GM11168 (cell line): ENCODE data around the gene ZNF672.

Source experiments
- in situ Hi-C: fragments of 300-500 bp; cut with MboI; formaldehyde crosslinking; loops from one replicate; pipeline ENCODE4 v1.12.0; 2022; ENCODE audit warnings: low sequenced_read_pairs; ENCODE audit not compliant: unreplicated experiment

Gene ZNF672

DNA sequence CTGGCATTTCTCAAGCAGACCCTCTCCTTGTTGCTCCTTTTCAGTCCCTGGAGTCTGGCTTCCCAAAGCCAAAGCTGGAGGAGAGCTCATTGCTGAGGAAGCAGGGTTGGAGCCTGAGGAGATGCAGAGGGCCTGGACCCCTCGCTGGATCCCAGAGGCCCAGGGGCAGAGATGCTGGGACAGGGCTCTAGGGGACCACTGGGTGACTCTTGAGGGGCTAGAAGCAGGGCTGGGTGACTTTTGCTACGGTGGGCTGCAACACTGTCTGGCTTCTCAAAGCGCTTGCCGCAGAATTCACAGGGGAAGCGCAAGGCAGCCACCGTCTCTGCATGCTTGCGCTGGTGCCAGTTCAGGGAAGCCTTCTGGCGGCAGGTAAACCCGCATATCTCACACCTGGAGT lies 12.1 kb downstream of the ZNF672 start:
- in situ Hi-C loops = no loop called here

GRCh38 chr1:248850536-248851251 lies 12.7 kb downstream of the ZNF672 start:
- in situ Hi-C loops = no loop called here

DNA sequence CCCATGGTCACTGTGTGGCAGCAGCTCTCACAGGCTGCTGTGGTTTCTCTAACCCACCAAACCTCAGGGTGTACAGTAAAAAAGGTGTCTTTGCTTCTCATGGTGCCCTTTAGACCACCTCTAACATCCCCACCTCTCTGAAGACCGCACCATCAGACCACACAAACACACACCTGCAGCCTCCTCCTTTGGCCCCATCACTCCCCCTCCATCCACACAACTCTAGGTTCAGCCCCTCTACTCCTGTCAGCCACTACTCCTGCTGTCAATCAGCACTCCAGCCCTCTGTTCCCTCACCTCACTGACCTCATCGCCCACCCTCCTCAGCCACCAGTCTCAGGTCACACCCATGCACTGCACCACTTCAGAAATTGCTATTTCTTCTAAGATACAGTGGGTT lies 13.4 kb downstream of the ZNF672 start:
- in situ Hi-C loops = no loop called here

- in situ Hi-C loops = no loop called here
Measured at GRCh38 chr1:248852481-248853405, 14.7 kb downstream of the ZNF672 start.

DNA sequence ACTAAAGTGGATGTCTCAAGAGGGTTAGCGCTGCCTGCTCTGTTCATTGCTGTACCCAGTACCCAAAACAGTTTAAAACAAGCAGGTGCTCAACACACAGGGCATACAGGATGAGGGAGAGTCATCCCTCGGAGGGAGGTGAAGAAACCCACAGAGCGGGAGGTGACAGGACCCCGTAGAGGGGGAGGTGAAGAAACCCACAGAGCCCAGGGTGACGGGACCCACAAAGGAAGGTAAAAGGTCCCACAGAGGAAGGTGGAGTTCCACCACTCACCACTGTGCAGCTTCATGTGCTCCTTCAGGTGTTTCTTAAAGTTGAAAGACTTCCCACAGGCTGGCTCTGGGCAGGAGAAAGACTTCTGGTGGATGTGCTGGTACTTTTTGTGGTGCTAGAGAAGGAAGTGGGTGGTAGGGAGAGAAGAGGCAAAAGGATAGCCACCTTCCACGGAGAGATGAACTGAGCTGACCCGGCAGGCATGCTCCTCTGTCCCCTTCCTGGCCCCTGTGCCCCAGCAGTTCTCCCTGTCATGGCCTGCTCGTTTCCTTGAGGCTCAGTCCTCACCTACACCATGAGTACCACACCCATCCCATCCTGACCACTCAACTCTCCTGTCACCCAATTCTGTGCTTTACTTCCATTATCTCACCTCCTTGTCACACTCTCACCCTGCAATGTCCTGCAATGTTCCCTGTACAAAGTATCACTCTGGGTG lies 15.8 kb downstream of the ZNF672 start:
- in situ Hi-C loops = no loop called here

- in situ Hi-C loops = no loop called here
Measured at GRCh38 chr1:248855580-248855979, 17.6 kb downstream of the ZNF672 start.

DNA sequence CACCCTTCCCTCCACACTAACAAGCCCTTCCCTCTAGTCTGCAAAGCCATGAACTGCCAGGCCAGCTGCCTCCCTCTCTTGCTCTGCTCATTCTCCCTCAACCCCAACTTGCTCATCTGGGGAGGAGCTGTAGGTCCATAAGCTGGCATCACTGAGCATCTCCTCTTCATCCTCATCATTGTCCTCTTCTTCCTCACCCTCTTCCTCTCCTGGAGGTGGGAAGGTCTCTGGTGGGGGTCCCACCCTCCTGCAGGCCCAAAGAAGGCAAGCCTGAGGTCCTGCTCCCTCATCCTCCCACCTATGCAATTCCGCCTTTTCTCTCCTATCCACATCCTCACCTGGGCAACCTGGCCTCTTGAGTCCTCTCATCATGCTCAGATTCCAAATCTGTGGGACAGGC lies 18.2 kb downstream of the ZNF672 start:
- in situ Hi-C loops = no loop called here

DNA sequence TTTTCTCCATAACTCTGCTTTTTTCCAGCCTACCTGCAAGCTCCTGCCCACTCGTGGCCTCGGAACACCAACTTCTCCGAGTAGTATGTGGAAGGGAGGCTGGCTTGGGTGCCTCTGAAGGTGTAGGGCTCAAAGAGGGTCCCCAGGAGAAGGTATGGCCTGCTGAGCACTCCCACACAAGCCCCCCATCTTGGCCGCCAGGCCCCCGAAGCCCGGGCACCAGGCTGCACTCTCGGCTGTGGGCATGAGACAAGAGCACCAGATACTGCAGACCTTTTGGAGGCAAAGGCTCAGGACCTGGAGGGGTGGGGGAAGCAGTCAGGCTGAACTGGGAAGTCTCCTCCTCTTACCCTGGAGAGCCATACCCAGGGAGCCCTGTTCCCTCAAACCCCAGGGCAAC lies 19.2 kb downstream of the ZNF672 start:
- in situ Hi-C loops = no loop called here

- in situ Hi-C loops = no loop called here
Measured at GRCh38 chr1:248857749-248858095, 19.7 kb downstream of the ZNF672 start.

DNA sequence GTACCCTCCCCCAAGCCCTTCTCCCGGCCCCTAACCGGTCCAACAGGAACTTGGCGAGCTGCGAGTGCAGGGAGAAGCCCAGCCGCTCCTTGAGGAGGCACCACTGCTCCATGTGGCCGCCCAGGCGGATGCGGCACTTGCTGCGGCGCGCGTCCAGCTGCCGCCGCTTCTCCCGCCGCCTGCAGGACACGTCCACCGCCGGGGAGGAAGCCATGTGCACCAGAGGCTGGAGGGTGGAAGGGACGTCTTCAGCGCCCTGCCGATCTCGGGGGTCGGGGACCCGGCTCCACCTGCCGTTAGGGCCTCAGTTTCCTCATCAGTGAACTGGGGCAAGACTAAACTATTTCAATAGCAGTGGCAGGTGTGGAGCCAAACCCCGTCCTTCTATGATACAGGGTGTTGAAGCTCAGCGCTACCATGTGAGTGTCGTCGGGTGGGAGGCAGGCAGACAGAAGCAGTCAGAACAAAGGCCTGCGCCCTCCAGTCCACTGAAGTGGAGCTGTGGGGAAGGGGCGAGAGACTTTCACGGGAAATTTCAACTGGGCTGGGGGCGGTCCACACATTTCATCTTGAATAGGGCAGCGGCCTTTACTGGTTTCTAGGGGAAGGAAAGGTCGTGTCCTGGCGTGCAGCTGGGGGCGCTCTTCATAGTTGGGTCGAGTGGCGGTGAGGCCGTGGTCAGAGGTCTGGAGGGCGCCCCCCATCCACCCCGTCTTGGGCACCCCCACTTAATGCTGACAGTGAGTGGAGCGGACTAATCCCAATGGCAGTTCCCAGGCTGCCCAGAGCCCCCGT lies 20.3 kb downstream of the ZNF672 start:
- in situ Hi-C loops = no loop called here

- in situ Hi-C loops = no loop called here
Measured at GRCh38 chr1:248858891-248859889, 21.2 kb downstream of the ZNF672 start, which contains the start of gene ZNF692. TSS of gene ZNF692 (minus strand) at chr1:248859085. CDS start at chr1:248858309, 776 bp downstream.

- in situ Hi-C loops = no loop called here
Measured at GRCh38 chr1:248860007-248860406, 22.0 kb downstream of the ZNF672 start.

GRCh38 chr1:248861616-248862015 lies 23.6 kb downstream of the ZNF672 start:
- in situ Hi-C loops = no loop called here

- in situ Hi-C loops = no loop called here
Measured at GRCh38 chr1:248862695-248862997, 24.6 kb downstream of the ZNF672 start.

- in situ Hi-C loops = no loop called here
Measured at GRCh38 chr1:248862998-248863881, 25.2 kb downstream of the ZNF672 start.

- in situ Hi-C loops = no loop called here
Measured at GRCh38 chr1:248871837-248872401, 33.9 kb downstream of the ZNF672 start.

DNA sequence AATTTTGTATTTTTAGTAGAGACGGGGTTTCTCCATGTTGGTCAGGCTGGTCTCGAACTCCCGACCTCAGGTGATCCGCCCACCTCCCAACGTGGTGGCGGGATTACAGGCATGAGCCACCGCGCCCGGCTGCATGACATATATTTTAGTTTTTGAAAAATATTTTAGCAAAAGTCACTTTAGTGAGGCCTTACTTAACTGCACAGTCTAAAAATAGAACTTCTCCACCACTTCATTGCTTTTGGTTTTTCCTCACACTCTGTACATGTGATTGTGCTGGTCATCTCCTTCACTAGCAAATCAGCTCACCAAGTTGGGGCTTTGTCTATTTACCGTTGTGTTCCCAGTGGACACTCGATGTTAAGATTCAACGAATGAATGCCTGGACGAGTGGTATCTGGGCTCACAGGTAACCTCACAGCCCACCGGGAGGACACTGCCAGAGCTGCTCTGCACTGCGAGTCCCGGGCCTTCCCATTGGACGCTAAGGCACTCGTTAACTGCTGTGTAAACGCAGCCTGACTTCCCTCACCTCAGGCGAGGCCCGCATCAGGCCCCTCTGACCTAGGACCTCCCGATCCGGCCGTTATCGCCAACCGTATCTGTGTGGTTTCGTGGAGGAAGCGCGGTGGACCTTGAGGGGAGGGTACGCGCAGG lies 34.9 kb downstream of the ZNF672 start:
- in situ Hi-C loops = no loop called here
